ENCODE measurements around the gene CSPG4. TPM values are rescaled to one million over a fixed set of nuclear protein-coding genes. Genes with fewer than 3 reads are reported as not detected.

Gene CSPG4
- total and polyA plus RNA-seq, 10 of the 15 experiments (the other 5 are each of a cell fraction or from before 2014, with no cell fraction given) = 0.02 to 2.2 (median 0.76) TPM

DNA sequence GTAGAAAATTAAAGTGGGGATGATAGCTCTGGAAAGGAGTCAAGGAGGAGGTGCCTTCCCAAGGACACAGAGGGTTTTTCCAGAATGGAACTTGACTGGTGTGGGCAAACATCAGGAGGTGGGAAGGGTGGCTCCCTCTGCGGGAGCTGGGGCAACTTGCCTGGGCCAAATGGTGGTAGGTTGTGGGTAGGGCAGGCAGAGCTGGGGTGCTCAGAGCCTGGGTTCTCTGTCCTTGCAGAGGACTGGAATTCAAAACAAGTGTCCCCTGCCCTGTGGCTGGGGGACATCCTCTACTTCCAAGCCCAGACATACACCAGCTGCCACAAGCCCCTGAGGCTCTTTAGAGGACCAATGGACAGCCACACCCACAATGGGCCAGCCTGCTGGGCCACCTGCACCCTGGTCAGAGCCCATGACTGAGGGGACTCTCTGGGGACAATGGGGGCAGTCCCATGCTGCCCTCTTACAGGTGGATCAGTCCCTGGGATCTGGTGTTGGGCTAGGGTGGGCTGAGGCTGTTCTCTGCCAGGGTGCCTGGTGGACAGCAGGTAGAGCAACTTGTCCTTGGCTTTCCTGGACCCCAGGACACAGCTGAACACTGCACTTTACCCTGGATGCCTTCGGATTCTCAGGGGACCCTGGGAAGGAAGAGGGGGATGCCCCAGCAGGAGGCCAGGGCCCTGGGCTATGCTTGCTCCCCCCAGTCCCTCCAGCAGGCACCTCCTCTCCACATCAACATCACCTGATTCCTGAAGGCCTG, 38.6 kb upstream of the CSPG4 start:
- Histone ChIP-seq H3K9me3 (replicated peaks; ENCODE audit: control insufficient read depth, insufficient read depth, low read length) (no peaks in the 10 kb centered on the region), H3K9ac (ENCODE audit: control insufficient read depth, insufficient read depth, low read length) (no peak overlapping the region), H3K79me2 (ENCODE audit: control insufficient read depth, insufficient read depth, low read length) (no peaks in the 10 kb centered on the region), H3K4me2 (ENCODE audit: control insufficient read depth, insufficient read depth) (no peak overlapping the region), H3K4me3 (no peak overlapping the region), H3K4me1 (ENCODE audit: control insufficient read depth, insufficient read depth, low read length) (peaks cover 3% of the 10 kb centered on the region), H3K27ac (ENCODE audit: control insufficient read depth, insufficient read depth) (no peak overlapping the region), H3K36me3 (ENCODE audit: control insufficient read depth in 2 of 2, insufficient read depth in 2 of 2, low read length in 1 of 2) (no peaks in the 10 kb centered on the region), H3K27me3 (replicated peaks in 1 of 2; ENCODE audit: control insufficient read depth in 2 of 2, insufficient read depth in 2 of 2, low read length in 1 of 2) (no peaks in the 10 kb centered on the region), H2AFZ (ENCODE audit: control insufficient read depth, low read depth, low read length) (no peak overlapping the region), H4K20me1 (ENCODE audit: control insufficient read depth, insufficient read depth) (no peaks in the 10 kb centered on the region)
- RAD21 ChIA-PET (ENCODE audit: unreplicated experiment) = no interaction called here
- TF ChIP-seq, protein P1, sequence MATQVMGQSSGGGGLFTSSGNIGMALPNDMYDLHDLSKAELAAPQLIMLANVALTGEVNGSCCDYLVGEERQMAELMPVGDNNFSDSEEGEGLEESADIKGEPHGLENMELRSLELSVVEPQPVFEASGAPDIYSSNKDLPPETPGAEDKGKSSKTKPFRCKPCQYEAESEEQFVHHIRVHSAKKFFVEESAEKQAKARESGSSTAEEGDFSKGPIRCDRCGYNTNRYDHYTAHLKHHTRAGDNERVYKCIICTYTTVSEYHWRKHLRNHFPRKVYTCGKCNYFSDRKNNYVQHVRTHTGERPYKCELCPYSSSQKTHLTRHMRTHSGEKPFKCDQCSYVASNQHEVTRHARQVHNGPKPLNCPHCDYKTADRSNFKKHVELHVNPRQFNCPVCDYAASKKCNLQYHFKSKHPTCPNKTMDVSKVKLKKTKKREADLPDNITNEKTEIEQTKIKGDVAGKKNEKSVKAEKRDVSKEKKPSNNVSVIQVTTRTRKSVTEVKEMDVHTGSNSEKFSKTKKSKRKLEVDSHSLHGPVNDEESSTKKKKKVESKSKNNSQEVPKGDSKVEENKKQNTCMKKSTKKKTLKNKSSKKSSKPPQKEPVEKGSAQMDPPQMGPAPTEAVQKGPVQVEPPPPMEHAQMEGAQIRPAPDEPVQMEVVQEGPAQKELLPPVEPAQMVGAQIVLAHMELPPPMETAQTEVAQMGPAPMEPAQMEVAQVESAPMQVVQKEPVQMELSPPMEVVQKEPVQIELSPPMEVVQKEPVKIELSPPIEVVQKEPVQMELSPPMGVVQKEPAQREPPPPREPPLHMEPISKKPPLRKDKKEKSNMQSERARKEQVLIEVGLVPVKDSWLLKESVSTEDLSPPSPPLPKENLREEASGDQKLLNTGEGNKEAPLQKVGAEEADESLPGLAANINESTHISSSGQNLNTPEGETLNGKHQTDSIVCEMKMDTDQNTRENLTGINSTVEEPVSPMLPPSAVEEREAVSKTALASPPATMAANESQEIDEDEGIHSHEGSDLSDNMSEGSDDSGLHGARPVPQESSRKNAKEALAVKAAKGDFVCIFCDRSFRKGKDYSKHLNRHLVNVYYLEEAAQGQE (IDR thresholded peaks at IDR 0.05; ENCODE audit: low read depth, low read length) = no peak
- no peak for ATAC-seq
- no peak for DNase-seq (ENCODE audit: low read depth, low spot score)
- WGBS (ENCODE audit: insufficient coverage, insufficient replicate concordance, low lambda C conversion rate, missing lambda C conversion rate) = 55% methylated on average over 2 of the region's 2 CpGs
- intact Hi-C loops (cut with micrococcal nuclease; ENCODE audit: unreplicated experiment) (no loop called here), in situ Hi-C loops (cut with MboI) (no loop called here)
- no peak for FAIRE-seq
- POLR2A ChIA-PET = no interaction called here
- SMC1A ChIA-PET (ENCODE audit: uncharacterized antibody, unreplicated experiment) = no interaction called here
- no TSS peak for BruUV-seq (replicated peaks)
- CTCF ChIA-PET = interaction anchor here (1.5 kb wide), 1 partner anchor 50 kb away, joined by 3 read pairs; no protein-coding TSS in a partner anchor
